Measurements from ENCODE around the gene UGT1A3.

DNA sequence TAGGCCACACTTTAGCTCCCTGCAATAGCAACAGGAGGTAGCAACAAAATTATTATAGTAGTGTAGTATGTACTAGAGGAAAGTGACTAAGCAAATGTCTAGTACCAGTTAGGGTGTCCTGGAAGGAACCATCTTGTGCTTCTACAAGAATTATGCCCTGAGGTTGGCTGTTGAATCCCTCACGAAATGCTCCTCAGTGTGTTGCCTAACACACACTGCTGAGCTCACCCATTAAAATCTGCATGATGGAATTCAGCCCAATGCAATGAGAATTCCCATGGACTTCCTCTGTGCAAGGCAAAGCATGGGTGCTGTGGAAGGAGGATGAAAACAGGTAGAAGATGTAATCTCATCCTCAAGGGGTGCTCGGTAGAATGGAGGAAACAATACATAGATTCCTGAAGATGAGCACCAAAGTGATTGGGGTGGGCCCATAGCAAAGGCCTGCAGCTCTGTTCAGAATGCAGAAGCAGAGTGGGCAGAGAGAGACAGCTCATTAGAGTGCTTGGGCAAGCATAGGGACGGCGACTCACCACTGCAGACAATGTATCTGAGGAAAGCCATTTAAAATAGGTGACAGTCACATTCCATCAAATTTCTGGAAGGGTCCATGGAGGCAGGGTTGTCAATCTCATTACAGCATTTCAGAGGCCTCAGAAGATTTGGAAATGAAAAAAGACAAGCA lies 48.3 kb upstream of the UGT1A3 start:
- TF ChIP-seq EZH2 (optimal IDR thresholded peaks at IDR 0.05; ENCODE audit: low read depth, low read length), result no peak
- TF ChIP-seq, protein P1, sequence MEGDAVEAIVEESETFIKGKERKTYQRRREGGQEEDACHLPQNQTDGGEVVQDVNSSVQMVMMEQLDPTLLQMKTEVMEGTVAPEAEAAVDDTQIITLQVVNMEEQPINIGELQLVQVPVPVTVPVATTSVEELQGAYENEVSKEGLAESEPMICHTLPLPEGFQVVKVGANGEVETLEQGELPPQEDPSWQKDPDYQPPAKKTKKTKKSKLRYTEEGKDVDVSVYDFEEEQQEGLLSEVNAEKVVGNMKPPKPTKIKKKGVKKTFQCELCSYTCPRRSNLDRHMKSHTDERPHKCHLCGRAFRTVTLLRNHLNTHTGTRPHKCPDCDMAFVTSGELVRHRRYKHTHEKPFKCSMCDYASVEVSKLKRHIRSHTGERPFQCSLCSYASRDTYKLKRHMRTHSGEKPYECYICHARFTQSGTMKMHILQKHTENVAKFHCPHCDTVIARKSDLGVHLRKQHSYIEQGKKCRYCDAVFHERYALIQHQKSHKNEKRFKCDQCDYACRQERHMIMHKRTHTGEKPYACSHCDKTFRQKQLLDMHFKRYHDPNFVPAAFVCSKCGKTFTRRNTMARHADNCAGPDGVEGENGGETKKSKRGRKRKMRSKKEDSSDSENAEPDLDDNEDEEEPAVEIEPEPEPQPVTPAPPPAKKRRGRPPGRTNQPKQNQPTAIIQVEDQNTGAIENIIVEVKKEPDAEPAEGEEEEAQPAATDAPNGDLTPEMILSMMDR (IDR thresholded peaks at IDR 0.05; ENCODE audit: low read length), result no peak
- TF ChIP-seq EZH2phosphoT487 (IDR thresholded peaks at IDR 0.05; ENCODE audit: low read length), result no peak

All from MM.1S (cell line).